RCC 7860 (cell line): ENCODE data around the gene OPCML.

Experiments used
- DNase-seq: peaks from one replicate; pipeline ENCODE4 v3.0.0-alpha.2; 2015; ENCODE audit warnings: low spot score
- FAIRE-seq: peaks from 2 replicates; lab custom pipeline; 2012; peaks lifted over from hg19 to GRCh38; lab: Jason Lieb, UNC

The OPCML gene

GRCh38 chr11:133153031-133153430, 379.3 kb downstream of the OPCML start:
- DNase-seq (no peak), FAIRE-seq (no peak)

GRCh38 chr11:133149698-133150097, 382.6 kb downstream of the OPCML start:
- DNase-seq (no peak), FAIRE-seq (no peak)

GRCh38 chr11:133147625-133148024, 384.7 kb downstream of the OPCML start:
- DNase-seq (no peak), FAIRE-seq (no peak)

GRCh38 chr11:133146697-133147306, 385.5 kb downstream of the OPCML start:
- no peak for DNase-seq
- no peak for FAIRE-seq

- DNase-seq (no peak), FAIRE-seq (no peak)
Measured at GRCh38 chr11:133137939-133138338, 394.4 kb downstream of the OPCML start.

- FAIRE-seq (no peak), DNase-seq (no peak)
Measured at GRCh38 chr11:133137270-133137669, 395.0 kb downstream of the OPCML start.

GRCh38 chr11:133136376-133136775, 395.9 kb downstream of the OPCML start:
- DNase-seq, result no peak
- no peak for FAIRE-seq

GRCh38 chr11:133134314-133135173, 397.8 kb downstream of the OPCML start:
- no peak for DNase-seq
- no peak for FAIRE-seq

GRCh38 chr11:133133606-133134005, 398.7 kb downstream of the OPCML start:
- DNase-seq (no peak), FAIRE-seq (no peak)

GRCh38 chr11:133133050-133133449, 399.3 kb downstream of the OPCML start:
- no peak for DNase-seq
- no peak for FAIRE-seq

- DNase-seq (no peak), FAIRE-seq (no peak)
Measured at GRCh38 chr11:133127741-133128140, 404.6 kb downstream of the OPCML start.

GRCh38 chr11:133123796-133124195, 408.5 kb downstream of the OPCML start:
- DNase-seq (no peak), FAIRE-seq (no peak)

- no peak for FAIRE-seq
- DNase-seq, result no peak
Measured at GRCh38 chr11:133123366-133123765, 408.9 kb downstream of the OPCML start.

- no peak for FAIRE-seq
Measured at GRCh38 chr11:133122256-133122655, 410.0 kb downstream of the OPCML start.

GRCh38 chr11:133118563-133119268, 413.6 kb downstream of the OPCML start:
- FAIRE-seq (no peak), DNase-seq (no peak)

More at GRCh38 chr11:133122256-133122655, 410.0 kb downstream of the OPCML start:
- no peak for DNase-seq

GRCh38 chr11:133115099-133115498, 417.2 kb downstream of the OPCML start:
- FAIRE-seq (no peak), DNase-seq (no peak)

GRCh38 chr11:133107763-133108162, 424.5 kb downstream of the OPCML start:
- FAIRE-seq (no peak), DNase-seq (no peak)

GRCh38 chr11:133107136-133107535, 425.2 kb downstream of the OPCML start:
- DNase-seq (no peak), FAIRE-seq (no peak)

GRCh38 chr11:133106417-133106816, 425.9 kb downstream of the OPCML start:
- DNase-seq (no peak), FAIRE-seq (no peak)

GRCh38 chr11:133104009-133104744, 428.1 kb downstream of the OPCML start:
- no peak for FAIRE-seq
- no peak for DNase-seq

GRCh38 chr11:133096981-133097380, 435.3 kb downstream of the OPCML start:
- FAIRE-seq, result no peak
- no peak for DNase-seq
